Astrocyte of the spinal cord (primary cell): ENCODE measurements around the gene SERPINA12.
"Not testable (repeated sequence)": the region's sequence is repeated elsewhere in the genome, so short reads cannot be mapped to it uniquely, and the experiment has no call there.

Experiments used
- DNase-seq: peaks from one replicate; pipeline ENCODE4 v3.0.0; 2011; ENCODE audit warnings: low read depth, low spot score
- H3K4me3 ChIP-seq: 2 replicates; pipeline ENCODE4 v1.5.1; 2011; ENCODE audit warnings: low read depth, mild to moderate bottlenecking, low read length, moderate library complexity
- in situ Hi-C: cut with HindIII; loops from 2 replicates; pipeline ENCODE4 v1.10.0; 2017; ENCODE audit warnings: low sequenced_read_pairs
- TF ChIP-seq, protein P1 (sequence below): IDR thresholded peaks from 2 replicates; pipeline ENCODE4 v1.5.1; 2012; ENCODE audit warnings: low read depth, mild to moderate bottlenecking, low read length, inconsistent platforms

SERPINA12 gene

DNA sequence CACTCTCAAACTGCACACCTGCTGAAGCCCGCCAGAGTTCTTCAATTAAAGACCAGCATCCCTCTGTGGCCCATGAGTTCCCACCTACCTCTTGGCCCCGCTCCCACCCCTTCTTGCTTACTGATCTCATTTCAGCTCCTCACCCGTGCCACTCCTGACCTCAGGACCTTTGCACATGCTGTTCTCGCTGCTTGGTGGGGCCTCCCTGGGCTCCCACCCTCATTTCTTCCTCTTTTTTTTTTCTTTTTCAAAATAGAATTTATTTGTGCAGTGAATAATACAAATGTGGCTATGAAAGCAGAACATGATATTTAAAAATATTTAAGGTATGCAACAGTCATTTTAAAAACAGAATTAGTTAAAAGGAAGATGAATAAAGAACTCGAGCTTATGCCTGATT is 24.8 kb downstream of the SERPINA12 start:
- H3K4me3 ChIP-seq = no peak overlapping the region
- DNase-seq = no peak
- TF ChIP-seq, protein P1, sequence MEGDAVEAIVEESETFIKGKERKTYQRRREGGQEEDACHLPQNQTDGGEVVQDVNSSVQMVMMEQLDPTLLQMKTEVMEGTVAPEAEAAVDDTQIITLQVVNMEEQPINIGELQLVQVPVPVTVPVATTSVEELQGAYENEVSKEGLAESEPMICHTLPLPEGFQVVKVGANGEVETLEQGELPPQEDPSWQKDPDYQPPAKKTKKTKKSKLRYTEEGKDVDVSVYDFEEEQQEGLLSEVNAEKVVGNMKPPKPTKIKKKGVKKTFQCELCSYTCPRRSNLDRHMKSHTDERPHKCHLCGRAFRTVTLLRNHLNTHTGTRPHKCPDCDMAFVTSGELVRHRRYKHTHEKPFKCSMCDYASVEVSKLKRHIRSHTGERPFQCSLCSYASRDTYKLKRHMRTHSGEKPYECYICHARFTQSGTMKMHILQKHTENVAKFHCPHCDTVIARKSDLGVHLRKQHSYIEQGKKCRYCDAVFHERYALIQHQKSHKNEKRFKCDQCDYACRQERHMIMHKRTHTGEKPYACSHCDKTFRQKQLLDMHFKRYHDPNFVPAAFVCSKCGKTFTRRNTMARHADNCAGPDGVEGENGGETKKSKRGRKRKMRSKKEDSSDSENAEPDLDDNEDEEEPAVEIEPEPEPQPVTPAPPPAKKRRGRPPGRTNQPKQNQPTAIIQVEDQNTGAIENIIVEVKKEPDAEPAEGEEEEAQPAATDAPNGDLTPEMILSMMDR = no peak
- in situ Hi-C loops = no loop called here

- DNase-seq = no peak
- TF ChIP-seq, protein P1 = no peak
- in situ Hi-C loops = no loop called here
- no peak overlapping the region for H3K4me3 ChIP-seq
Observed at GRCh38 chr14:94483729-94484275, 25.5 kb downstream of the SERPINA12 start.

DNA sequence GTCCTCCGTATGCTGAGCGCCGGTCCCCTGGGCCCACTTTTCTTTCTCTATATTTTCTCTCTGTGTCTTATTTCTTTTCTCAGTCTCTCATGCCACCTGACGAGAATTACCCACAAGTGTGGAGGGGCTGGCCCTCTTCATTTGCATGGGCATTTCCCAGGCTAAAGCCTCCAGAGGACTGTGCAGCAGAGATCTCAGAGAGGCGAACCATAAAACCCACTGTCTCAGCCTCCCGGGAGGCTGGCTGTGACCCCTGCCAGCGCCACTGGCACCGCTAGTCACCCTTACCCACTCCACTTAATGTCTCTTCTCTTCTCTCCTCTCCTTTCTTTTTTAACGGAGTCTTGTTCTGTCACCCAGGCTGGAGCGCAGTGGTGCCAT is 26.2 kb downstream of the SERPINA12 start:
- in situ Hi-C loops = no loop called here
- TF ChIP-seq, protein P1 = no peak
- no peak overlapping the region for H3K4me3 ChIP-seq
- DNase-seq = no peak

DNA sequence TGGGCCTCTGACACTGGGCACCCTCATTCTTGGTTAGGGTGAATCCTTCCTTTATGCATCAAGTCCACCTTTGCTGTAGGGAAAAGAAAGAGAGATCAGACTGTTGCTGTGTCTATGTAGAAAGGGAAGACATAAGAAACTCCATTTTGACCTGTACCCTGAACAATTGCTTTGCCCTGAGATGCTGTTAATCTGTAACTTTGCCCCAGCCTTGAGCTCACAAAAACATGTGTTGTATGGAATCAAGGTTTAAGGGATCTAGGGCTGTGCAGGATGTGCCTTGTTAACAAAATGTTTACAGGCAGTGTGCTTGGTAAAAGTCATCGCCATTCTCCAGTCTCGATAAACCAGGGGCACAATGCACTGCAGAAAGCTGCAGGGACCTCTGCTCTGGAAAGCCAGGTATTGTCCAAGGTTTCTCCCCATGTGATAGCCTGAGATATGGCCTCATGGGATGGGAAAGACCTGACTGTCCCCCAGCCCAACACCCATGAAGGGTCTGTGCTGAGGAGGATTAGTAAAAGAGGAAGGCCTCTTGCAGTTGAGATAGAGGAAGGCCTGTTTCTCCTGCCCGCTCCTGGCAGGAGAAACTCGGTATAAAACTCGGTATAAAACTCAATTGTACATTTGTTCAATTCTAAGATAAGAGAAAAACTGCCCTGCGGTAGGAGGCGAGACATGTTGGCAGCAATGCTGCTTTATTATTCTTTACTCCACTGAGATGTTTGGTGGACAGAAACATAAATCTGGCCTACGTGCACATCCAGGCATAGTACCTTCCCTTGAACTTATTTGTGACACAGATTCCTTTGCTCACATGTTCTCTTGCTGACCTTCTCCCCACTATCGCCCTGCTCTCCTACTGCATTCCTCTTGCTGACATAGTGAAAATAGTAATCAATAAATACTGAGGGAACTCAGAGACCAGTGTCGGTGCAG is 26.9 kb downstream of the SERPINA12 start:
- in situ Hi-C loops, DNase-seq, H3K4me3 ChIP-seq: not testable (repeated sequence)

DNA sequence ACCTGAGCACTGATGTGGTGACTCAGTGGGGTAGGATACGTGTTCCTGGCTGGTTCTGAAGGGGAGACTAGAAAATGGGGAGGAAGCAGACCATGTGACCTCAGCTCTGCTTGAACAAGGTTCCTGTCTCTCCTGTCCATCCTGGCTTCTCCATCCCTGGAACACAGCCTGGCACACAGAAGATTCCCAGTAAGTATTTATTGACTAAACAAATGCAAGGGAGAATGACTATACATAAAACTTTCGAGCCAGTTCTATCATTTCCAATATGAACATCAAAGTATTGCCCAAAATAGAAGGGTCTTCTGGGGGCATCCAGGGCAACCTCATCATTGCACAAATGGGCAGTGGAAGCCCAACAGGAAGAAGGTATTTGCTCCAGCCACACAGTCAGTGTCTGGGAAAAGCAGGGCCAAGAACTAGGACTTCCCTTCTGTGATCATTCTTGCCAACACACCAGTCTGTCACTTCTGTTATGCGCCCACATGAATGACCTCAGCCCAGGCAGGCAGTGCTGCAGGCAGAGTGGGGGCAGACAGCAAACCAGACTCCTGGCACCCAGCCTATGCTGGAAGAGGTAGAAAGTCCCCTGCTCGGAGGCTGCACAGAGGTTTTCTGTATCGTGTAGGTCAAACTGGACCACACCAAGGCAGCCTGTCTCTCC is 27.7 kb downstream of the SERPINA12 start:
- TF ChIP-seq, protein P1 = no peak
- no peak overlapping the region for H3K4me3 ChIP-seq
- DNase-seq = peak; percentile 32
- in situ Hi-C loops = no loop called here

GRCh38 chr14:94480809-94481208 is 28.5 kb downstream of the SERPINA12 start:
- in situ Hi-C loops = no loop called here
- peak; percentile 9 for DNase-seq
- TF ChIP-seq, protein P1 = no peak
- no peak overlapping the region for H3K4me3 ChIP-seq

DNA sequence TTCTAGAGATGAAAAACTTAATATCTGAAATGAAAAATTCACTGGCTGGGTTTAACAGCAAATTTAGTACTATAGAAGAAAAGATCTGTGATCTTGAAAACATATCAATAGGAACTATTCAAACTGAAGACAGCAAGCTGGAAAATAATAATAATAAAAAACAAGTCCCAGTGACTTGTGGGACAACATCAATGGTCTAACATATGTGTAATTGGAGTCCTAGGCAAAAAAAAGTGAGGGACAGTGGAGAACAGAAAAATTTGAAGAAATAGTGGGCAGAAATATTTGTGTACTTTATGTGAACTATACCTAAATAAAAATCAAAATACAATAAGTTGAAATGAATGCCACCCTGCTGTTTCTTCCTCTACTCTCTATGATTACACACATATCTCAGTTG is 30.8 kb downstream of the SERPINA12 start:
- in situ Hi-C loops = no loop called here
- TF ChIP-seq, protein P1 = no peak
- H3K4me3 ChIP-seq = no peak overlapping the region
- no peak for DNase-seq
